Measurements from ENCODE around the gene RUNX2.

- TF ChIP-seq GATA2 (IDR thresholded peaks at IDR 0.05; ENCODE audit: low read depth, low read length) (no peak), GATA3 (IDR thresholded peaks at IDR 0.05; ENCODE audit: low read depth, low read length) (no peak)
Measured at GRCh38 chr6:45327956-45328522, at the start of gene RUNX2.

Data from SH-SY5Y (cell line).